NCI-H82 treated with DMSO at 0.1 percent for 48 hours (cell line): ENCODE measurements around the gene XIAP.
A peak's percentile ranks its signal among the peaks of the same experiment; 100 is the strongest.
"Not testable (repeated sequence)": the region's sequence is repeated elsewhere in the genome, so short reads cannot be mapped to it uniquely, and the experiment has no call there.

ENCODE experiments used
- DNase-seq: peaks from one replicate; lab custom pipeline; 2025; ENCODE audit not compliant: unreplicated experiment; lab: John Stamatoyannopoulos, UW

XIAP gene

DNA sequence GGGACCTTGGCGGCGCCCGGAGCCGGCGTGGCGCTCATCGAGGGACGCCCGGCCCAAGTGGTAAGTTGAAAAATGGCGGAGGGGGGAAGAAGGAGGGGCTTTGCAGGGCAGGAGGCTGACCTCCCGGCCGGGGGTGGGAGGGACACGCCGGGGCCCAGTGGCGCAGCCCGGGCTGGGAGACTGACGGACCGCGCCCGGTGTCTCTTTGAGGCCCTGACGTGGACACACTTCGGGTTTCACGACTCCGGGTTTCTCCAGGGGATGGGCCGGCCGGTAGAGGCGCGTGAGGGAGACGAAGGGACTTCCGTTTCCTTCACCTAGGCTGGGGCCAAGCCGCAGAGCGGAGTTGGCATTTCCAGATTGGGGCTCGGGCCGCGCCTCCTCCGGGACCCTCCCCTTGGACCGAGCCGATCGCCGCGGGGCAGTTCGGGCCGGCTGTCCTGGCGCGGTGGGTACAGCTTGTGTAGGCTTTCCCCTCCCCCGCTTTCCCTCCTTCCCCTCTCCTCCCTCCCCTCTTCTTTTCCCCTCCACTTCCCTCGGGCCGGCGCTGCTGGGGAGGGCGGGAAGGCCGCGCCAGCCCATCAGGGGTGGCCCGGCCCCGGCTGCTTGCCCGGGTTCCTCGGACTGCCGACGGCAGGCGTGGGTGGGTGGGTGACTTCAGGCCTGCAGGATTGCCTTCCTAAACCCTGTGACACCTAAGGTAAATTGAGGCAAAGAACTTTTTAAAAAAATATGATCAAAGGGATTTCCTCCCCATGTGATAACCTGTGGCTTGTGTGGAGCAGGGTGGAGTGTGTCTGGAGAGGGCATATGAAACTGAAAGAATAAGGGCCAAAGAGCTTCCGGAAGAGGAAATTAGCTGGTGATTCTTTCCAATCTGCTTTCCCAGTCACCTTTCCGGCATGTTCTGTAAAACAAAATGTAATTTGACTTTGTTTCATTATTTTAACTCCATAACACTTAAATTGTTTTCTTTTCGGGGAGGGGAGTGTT is at the start of gene XIAP:
Gene XIAP, plus strand, starts transcription at position 208 of the 993 bp plus-strand sequence. CDS start 25,610 bp downstream, outside the sequence.
- DNase-seq, result peak; percentile 58

DNA sequence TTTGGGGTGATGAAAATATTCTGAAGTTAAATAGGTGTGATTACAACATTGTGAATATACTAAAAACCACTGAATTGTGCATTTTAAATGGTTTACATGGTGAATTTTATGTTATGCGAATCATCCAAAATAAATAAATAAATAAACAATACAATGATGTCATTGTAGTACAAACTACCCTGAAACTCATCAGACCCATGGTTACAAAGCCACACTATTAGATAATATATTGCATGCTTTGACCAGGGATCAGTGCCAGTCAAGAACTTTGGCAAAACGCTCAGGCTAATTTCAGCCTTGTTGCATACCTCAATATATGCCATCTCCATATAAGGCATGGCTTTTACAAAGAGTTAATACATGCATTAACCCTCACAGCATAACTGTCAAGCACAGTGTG is 45.5 kb upstream of the XIAP start:
- DNase-seq, result no peak

DNA sequence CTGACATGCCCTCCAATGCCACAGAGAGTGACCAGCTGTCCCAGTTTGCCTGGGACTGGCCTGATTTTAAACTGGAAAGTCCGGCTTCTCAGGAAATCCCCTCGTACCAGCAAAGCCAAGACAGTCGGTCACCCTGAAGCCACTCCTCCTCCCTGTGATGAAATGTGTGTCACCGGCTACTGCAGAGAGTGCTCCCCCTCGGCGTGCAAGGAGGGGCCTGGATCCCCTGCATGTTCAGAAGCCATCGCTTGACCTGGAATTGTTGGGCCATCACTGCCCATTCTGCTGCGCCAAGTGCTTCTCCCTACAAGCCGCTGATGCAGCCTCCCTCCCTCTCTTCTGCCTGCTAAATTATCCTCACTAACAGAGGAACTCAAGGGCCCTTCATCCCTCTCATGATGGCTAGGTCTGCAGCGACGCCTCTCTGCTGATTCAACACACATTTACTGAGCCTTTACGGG is 44.9 kb upstream of the XIAP start:
- not testable (repeated sequence) for DNase-seq

DNA sequence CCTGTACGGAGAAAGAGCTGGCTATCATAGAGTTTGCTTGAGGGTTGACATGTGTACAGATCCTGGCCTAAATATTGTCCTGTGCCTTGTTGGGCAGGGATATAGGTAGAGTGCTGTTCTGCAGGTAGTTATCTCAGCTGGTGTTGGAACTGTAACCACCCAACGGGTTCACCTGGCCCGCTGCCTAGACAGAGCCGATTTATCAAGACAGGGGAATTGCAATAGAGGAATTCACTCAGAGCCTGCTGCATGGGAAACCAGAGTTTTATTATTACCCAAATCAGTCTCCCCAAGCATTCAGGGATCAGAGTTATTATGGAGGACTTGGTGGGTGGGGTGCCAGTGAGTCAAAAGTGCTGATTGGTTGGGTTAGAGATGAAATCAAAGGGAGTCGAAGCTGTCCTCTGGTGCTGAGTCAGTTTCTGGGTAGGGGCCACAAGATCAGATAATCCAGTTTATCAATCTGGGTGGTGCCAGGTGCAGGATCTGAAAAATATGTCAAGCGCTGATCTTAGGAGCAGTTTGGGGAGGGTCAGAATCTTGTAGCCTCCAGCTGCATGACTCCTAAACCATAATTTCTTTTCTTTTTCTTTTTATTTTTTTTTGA is 42.5 kb upstream of the XIAP start:
- DNase-seq, result no peak

DNA sequence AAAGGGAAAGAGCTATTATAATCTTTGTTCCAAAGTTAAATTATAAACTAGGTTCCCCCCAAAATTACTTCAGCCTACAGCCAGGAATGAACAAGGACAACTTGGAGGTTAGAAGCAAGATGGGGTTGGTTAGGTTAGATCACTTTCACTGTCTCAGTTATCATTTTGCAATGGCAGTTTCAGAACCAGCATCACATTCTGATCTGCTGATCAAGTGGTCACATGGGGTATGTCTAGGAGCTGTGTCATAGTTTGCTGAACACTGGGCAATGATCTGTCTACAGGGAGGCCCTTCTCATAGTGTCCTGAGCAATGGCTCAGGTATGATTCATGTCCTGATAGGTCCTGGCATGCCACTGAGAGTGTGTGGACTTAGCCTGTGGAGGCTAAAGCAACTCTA is 41.6 kb upstream of the XIAP start:
- no peak for DNase-seq

DNA sequence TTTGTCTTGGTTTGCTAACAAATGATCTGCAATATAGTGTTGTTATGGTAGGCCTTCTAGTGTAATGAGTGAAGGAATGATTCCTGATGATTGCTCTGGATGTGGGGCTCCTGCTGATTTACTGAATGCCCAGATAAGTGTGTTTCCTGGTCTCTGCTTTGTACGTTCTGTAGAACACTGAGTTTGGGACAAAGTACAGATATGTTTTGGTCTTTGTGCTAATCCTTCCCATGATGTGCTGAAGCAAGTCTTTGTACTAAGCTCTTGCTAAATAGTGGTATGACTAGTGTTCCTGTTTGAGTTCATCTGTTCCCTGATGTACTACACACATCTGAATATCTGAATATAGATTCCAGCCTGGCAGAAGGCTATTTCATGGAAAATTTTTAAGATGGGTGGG is 36.9 kb upstream of the XIAP start:
- no peak for DNase-seq

DNA sequence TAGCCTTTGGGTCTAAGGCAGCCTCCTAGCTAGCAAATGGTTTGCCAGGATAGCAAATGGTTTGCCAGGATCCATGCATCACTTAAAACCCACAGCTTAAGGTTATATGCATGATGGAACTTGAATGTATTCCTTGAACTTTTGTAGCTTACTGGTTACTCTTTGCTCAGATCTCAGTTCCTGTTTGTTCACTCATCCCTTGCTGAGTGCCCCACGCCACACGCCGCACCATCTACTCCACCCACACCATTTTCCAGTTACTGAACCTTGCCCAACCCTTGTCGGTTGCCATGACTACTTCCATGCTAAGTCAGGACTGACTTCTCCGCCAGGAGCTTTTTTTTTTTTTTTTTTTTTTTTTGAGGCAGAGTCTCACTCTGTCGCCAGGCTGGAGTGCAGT is 29.5 kb upstream of the XIAP start:
- DNase-seq, result no peak

DNA sequence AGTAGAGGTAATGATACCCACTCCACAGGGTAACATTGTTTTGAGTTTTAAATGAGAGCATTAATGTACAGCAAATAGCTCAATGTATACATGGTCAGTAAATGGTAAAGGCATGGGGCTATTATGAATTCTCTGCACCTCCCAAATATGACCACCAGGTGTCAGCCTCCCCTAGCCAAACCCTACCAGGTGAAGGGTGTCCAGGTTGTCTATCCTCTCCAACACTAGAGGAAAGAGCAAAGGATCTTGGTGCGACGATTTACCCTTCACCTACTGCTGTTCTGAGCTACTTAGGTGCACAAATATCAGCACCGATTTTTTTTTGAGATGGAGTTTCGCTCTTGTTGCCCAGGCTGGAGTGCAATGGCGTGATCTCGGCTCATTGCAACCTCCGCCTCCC is 26.5 kb upstream of the XIAP start:
- peak; percentile 51 for DNase-seq

DNA sequence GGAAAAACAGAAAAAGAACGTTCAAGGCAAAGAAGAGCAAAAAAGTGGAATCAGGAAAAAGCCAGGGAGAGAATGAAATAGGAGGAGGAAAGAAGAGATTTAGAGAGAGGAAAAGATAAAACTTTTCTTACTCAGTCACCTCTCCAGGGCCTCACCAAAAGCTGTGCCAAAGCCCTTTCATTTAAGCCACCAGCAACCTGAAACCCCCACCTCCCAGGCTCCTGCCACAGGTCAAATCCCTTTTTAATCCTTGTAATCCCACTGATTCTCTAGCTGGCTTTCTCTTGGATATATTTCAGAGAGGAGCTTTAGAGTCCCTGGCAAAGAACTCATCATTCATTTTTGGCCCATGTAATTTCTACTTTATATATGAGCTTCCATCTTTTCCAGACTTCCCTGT is 25.7 kb upstream of the XIAP start:
- peak; percentile 94 for DNase-seq

DNA sequence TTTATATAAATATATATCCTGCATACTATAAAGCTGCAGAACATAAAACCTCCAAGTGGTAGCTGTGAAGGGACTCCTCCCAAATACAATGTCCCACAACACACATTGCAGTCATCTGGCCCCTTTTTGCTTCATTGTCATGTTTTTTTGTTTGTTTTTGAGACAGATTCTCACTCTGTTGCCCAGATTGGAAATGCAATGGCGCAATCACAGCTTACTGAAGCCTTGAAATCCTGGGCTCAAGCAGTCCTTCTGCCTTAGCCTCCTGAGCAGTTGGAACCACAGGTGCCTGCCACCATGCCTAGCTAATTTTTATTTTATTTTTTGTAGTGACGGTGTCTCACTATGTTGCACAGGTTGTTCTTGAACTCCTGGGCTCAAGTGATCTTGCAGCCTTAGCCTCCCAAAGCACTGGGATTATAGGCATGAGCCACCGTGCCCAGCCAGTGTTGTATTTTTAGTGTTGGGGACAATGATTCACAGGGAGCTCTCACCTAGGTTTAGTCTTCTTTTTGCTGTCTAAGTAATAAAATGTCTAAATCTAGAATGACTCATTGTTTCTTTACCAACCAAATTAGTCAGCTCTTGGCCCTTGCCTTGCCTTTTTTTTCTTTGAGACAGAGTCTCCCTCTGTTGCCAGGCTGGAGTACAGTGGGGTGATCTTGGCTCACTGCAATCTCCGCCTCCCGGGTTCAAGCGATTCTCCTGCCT is 24.0 kb upstream of the XIAP start:
- no peak for DNase-seq

DNA sequence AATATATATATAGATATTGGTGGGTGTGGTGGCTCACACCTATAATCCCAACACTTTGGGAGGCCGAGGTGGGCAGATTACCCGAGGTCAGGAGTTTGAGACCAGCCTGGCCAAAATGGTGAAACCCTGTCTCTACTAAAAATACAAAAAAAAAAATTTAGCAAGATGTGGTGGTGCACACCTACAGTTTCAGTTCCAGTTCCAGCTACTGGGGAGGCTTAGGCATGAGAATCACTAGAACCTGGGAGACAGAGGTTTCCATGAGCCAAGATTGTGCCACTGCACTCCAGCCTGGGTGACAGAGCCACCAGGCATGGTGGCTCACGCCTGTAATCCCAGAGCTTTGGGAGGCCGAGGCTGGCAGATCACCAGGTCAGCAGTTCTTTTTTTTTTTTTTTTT is 14.7 kb upstream of the XIAP start:
- not testable (repeated sequence) for DNase-seq

DNA sequence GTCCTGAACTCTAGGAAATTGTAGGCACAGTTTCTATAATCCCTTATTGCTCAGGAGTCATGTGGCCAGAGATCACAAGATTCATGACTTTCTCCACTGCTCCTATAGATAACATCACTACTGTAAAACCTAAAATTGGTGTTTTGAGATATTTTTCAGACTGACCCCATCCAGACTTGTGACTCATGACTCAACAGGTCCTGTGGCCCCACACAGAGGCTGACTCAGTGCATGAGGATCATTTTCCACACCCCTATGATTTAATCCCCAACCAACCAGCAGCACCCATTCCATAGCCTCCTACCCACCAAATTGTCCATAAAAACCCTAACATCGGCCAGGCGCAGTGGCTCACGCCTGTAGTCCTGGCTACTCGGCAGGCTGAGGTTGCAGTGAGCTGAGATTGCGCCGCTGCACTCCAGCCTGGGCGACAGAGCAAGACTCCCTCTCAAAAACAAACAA is 13.2 kb upstream of the XIAP start:
- DNase-seq, result no peak

DNA sequence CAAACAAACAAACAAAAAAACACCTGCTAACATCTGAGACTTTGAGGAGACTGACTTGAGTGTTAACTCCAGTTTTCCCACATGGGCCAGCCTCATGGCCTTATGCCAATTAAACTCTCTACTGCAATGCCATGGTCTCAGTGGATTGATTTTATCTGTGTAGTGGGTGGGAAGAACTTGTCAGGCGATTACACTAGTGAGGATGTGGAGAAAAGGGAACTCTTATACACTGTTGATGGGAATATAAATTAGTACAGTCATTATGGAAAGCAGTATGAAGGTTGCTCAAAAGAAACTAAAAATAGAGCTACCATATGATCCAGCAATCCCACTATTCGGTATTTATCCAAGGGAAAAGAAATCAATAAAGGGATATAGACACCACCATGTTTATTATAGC is 12.8 kb upstream of the XIAP start:
- DNase-seq, result no peak

DNA sequence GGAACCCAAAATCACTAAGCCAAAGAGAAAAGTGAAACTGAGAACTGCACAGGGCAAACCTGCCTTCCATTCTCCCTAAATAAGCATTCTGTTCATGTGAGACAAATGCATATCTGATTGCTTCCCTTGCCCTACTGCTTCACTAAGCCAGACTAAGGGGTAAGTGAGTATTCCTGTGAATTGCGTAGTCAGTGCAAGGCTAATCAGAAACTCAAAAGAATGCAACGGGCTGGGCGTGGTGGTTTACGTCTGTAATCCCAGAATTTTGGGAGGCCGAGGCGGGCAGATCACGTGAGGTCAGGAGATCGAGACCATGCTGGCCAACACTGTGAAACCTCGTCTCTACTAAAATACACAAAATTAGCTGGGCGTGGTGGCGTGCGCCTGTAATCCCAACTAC is 10.8 kb upstream of the XIAP start:
- DNase-seq, result no peak

DNA sequence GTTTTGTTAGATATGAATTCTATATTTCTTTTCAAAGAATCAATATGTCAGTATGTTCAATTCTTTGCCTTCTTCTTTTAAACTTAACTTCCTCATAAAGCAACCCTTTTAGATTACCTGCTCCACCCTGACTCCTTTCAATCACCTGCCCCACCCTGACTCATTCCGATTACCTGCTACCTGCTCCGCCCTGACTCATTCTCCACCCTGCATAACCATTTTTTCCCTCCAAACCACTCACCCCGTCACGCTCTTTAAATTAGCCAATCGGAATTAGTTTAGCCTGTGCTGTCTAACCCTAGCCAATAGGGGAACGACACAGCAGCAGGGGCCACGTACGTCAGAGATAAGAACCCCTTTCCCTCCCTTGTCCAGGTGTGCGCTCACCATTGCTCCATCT is 9.9 kb upstream of the XIAP start:
- DNase-seq, result not testable (repeated sequence)

DNA sequence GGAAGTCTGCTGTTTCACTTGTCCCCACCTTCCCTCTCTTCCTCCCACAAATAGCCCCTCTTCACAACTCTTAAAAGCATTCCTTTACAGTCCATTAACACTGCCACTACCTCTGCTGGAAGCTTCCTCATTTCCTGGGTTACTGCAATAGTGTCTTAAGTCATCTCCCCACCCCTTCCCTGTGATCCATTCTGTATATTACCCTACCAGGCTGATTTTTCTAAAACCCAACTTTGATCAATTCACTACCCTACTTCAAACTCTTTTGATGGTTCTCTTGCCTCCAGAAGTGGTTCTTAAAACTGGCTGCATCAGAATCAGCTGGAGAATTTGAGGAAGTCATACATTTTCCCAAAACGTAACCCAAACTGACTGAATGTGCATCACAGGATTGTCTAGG is 8.8 kb upstream of the XIAP start:
- no peak for DNase-seq

DNA sequence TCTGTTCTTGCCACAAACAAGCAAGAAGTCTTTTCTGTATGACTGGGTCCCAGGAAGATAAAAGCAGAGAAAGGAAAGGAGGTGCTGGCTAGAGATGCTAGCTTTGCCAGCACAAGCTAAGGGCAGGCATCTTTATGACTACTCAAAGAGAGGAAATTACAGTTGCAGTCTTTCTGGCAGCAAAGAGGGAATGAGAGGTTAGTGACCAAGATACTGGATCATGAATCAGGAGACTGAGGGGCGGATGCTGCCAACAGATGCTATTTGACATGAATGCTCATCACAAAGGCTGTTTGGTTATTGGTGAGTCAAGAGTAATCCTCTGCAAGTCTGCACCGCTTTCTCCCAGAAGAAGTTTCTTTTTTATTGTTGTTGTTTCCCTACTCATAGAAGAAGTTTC is 5.5 kb upstream of the XIAP start:
- no peak for DNase-seq

DNA sequence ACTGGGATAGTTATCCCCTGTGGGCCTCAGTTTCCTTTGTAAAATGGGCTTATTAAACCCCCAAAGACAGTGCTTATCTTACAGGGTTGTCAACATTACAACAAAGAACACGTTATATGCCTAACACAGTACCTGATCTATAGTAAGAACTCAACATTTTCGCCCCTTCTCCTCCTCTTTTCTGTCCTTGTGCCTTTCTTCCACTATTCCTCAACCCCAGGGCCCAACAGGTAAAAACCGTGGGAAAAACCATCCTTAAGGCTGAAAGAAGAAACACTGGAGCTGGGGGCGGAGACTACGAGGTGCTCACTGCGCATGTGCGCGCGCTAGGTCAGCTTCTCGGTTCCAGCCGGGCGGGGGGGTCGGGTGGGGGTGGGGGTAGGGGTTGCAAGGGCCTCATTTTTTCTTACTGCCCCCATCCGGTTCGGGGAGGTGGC is 426 bp upstream of the XIAP start:
- peak; percentile 88 for DNase-seq

DNA sequence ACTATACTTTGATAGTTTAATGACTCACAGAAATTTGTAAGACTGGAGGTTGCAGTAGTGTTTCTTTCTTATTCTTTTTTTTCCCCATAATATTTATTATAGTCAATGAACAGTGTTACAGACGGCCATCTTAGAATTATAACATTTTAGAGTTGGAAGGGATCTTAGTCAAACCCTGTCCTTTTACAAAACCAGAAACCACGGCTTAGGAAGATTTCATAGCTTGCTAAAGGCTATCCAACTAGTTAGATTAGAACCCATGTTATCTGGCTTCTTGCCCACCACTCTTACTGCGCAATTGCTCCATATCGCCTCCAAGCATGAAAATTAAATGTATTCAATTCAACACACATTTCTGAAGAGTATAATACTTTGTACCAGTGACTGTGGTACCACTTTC is 1.1 kb downstream of the XIAP start:
- DNase-seq, result no peak

DNA sequence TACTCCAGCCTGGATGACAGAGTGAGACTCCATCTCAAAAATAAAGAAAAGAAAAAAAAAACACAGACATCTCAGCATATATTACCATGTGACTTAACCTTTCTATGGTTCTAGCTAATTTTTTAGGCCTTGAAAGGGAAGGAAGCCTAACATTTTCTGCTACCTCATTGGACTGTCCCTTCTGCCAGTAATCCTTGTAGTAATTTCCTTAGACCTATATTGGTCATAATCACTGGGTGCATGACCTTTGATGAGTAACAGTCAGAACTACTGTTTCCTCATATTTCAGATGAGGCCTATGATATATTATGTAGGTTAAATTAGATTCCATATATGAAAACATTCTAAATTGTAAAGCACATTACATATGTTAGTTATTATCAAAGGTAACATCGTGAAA is 9.6 kb downstream of the XIAP start:
- DNase-seq, result no peak

DNA sequence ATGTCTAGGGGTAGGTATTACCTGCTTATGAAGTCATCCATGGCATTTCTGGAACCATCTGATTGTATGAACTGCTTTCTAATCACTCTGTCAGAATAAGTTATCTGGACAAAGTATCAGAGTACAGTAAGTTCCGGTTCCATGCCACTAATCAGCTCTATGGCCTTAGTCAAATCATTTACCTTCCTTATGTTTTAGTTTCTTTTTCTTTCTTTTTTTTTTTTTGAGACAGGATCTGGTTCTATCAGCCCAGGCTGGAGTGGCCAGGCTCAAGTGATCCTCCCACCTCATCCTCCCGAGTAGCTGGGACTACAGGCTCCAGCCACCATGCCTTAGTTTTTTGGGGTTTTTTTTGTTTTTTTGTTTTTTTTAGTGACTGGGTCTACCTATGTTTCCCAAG is 11.5 kb downstream of the XIAP start:
- no peak for DNase-seq

DNA sequence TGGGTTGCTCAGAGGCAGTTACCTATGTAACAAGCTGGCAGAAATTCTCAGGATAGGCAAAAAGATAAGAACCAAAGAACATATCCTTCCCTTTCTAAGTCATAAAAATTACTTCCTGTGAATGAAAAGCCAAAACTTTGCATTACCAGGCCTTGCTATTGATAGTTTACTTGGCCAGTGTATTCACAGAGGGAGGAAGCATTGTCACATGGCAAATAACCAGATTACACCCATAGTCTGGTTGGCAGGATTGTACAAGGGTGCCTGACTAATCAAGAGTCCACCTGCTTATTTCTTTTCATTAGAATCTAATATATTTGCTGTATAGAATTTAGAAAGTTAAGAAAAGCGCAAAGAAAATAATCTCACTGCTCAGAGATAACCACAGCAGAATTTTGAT is 14.1 kb downstream of the XIAP start:
- no peak for DNase-seq
